ENCODE results near the gene PTPRQ.

- TF ChIP-seq POLR2A (IDR thresholded peaks at IDR 0.05; ENCODE audit: low read length) (no peak), CTCF (IDR thresholded peaks at IDR 0.05) (no peak), MAX (IDR thresholded peaks at IDR 0.05) (no peak), CBX8 (IDR thresholded peaks at IDR 0.05) (no peak), TFCP2L1 (CRISPR knock-in tag; IDR thresholded peaks at IDR 0.05) (no peak), EP300 (IDR thresholded peaks at IDR 0.05) (no peak), RAD21 (conservative IDR thresholded peaks at IDR 0.05 in 1 of 2, IDR thresholded peaks at IDR 0.05 in 1 of 2) (no peak), HOXA7 (CRISPR knock-in tag; IDR thresholded peaks at IDR 0.05) (no peak), EHMT2 (IDR thresholded peaks at IDR 0.05; ENCODE audit: low read depth) (no peak)
Observed at GRCh38 chr12:80681786-80682185, 237.8 kb downstream of the PTPRQ start.
